Stimulated activated CD4-positive, alpha-beta T cell treated with anti-CD3 and anti-CD28 coated beads, Interleukin-2, amount 100 ng/mL, for 48 hours (primary cell): ENCODE data around the gene MRPS34.

Experiments used
- DNase-seq, 2 donors: peaks; one replicate each; pipeline ENCODE4 v3.0.0-alpha.2; 2020

Gene MRPS34

GRCh38 chr16:1768767-1769401 is 4.0 kb downstream of the MRPS34 start:
- DNase-seq, result no peak

DNA sequence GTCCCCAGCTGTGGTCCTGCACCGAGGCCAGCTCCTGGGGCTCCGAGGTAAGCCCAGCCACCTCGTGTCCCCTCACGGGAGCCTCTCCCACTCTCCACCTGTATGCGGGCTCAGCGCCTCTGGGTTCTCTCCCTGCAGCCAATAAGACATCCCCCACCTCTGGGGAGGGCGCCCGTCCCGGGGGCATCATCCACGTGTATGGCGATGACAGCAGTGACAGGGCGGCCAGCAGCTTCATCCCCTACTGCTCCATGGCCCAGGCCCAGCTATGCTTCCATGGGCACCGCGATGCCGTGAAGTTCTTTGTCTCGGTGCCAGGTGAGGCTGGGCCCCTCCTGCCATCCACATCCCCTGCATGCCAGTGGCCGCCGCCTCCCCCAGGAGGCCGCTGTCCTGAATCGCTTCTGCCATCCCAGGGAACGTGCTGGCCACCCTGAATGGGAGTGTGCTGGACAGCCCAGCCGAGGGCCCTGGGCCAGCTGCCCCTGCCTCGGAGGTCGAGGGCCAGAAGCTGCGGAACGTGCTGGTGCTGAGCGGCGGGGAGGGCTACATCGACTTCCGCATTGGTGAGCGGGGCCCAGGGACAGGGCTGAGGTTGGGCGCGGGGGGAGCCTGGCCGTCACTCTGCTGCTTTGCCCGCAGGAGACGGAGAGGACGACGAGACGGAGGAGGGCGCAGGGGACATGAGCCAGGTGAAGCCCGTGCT is 4.7 kb downstream of the MRPS34 start:
- DNase-seq, result no peak

DNA sequence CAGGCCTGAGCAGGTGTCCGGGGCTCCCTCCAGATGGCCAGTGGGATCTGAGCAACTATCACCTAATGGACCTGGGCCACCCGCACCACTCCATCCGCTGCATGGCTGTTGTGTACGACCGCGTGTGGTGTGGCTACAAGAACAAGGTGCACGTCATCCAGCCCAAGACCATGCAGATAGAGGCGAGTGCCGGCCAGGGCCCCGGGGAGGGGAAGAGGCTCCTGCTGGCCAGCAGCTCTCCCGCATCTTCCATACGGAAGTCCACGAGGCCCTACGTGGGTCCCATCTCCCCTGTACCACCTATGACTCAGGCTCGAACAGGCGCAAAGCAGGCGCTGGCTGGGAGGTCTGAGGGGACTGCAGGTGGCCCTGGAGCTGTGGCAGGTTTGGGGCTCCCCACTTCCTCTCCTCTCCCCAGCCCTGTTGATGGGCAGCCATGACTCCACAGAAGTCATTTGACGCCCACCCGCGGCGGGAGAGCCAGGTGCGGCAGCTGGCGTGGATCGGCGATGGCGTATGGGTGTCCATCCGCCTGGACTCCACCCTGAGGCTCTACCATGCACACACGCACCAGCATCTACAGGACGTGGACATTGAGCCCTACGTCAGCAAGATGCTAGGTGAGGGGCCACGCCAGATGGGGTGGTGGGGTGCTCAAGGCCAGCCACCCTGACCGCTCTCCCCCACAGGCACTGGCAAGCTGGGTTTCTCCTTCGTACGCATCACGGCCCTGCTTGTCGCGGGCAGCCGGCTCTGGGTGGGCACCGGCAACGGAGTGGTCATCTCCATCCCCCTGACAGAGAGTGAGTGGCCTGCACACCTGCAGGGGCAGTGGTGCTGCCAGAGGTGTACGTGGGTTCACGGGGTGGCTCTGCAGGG is 5.6 kb downstream of the MRPS34 start:
- DNase-seq, result no peak

GRCh38 chr16:1766701-1767100 is 6.2 kb downstream of the MRPS34 start:
- no peak for DNase-seq

DNA sequence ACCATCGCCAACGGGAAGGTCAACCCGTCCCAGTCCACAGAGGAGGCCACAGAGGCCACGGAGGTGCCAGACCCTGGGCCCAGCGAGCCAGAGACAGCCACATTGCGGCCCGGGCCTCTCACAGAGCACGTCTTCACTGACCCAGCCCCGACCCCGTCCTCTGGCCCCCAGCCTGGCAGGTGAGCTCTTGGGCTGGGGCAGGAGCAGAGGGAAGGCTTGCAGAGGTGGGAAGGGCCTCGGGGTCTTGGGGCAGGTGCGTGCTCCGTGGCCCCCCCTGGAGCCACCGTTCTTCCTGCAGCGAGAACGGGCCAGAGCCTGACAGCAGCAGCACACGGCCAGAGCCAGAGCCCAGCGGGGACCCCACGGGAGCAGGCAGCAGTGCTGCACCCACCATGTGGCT is 6.7 kb downstream of the MRPS34 start:
- no peak for DNase-seq

DNA sequence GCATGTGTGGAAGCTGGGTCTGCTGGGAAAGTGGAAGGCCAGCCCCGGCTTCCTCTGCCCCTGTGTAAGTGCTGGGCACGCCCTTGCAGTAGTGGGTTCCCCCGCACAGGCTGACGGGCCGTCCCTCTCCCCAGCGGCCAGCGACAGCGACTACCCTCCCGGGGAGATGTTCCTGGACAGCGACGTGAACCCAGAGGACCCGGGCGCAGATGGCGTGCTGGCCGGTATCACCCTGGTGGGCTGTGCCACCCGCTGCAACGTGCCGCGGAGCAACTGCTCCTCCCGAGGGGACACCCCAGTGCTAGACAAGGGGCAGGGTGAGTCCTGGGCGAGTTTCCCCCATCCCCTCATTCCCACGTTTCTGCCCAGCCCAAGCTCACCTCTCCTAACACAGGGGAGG is 7.1 kb downstream of the MRPS34 start:
- DNase-seq, result no peak

GRCh38 chr16:1764971-1765370 is 8.0 kb downstream of the MRPS34 start:
- DNase-seq, result no peak

- DNase-seq, result no peak
Observed at GRCh38 chr16:1763521-1764511, 9.1 kb downstream of the MRPS34 start.

- DNase-seq, result no peak
Observed at GRCh38 chr16:1762879-1763520, 9.9 kb downstream of the MRPS34 start.

DNA sequence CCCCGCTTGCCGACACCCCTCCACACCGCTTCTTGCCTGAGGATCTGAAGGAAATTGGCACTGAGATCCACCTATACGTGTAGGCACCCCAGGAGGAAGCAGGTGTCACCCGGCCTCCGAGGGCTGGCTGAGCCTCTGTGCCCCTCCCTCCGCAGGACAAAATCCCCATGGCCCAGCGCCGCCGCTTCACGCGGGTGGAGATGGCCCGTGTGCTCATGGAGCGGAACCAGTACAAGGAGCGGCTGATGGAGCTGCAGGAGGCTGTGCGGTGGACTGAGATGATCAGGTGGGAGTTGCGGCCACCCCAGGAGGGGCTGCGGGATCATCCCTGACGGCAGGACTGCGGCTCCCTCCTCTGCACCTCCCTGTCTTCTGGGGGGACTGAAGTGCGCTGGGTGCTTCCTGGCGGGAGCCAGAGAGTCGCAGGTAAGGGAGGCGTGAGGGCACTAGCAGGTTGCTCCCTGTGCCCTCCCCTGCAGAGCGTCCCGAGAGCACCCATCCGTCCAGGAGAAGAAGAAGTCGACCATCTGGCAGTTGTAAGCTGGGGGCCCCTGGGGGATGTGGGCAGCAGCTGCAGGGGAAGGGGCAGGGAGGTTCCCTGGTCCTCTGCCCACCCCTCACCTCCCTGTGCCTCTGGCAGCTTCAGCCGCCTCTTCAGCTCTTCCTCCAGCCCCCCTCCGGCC is 10.6 kb downstream of the MRPS34 start:
- no peak for DNase-seq

DNA sequence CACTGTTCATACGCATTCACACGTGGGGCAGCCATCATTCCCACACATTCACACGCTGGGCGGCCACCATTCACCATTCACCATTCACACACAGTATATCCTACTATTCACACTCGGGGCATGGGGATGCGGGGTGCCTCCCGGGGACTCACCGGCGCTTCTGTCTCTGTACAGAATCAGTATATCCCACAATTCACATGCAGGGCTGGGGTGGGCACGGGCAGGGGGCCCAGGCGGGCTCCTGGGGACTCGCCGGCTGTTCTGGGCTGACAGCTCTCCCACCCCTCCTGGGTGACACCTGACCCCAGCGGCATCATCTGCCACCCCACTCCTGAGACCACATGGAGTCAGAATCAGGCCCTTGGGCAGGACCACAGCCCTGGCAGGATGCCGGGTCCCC is 11.2 kb downstream of the MRPS34 start:
- DNase-seq, result no peak

DNA sequence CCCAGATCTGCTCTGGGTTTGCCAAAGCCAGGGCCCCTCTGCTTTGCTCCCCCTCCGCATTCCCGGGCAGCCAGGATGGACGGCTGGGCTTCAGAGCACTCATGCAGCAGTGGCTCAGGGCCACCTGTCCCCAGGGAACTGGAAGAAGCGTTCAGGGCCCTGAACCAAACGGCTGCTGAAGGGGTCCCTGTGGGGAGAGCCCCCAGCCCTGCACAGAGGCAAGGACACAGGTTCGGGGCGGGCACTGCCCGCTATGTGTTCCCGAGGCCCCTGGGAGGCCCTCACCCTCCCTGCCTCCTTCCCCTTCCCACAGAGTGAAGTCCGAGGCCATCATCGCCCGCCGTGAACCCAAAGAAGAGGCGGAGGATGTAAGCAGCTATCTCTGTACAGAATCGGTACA is 12.0 kb downstream of the MRPS34 start:
- no peak for DNase-seq

DNA sequence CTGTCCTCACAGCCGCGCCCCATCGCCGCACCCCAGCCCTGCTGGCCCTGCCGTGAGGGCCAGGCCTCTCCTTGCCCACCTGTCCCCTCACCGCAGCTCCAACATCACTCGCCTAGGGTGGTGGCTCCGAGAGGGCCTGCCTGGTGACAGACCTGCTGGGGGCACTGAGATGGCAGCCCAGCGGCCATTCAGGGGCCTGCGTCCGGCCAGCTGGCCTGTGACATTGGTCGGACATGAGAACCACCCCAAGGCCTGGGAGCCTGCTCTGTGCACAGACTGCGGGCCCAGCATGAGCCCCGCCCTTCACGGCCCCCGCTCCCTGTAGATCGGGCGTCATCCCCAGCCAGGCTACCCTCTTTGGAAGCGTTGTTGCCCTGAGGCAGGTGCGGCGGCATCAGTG is 13.4 kb downstream of the MRPS34 start:
- DNase-seq, result no peak

DNA sequence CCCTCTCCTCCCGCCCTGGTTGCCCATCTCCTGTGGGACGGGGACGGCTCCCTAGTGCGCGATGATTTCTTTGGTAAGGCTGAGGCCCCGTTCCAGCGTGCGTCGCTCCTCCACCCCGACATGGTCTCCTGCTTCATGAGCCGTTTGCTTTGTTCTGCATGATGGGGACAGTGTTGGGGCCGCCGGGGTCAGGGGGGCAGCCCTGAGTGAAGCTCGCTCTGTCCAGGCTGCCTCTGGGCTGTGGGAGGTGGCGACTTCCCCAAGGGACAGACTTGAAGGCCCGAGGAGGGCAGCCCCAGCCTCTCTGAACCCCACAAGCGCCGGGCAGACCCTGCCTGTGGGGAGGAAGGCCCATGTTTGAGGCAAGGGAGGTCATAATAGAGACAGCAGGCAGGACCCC is 14.0 kb downstream of the MRPS34 start:
- no peak for DNase-seq

DNA sequence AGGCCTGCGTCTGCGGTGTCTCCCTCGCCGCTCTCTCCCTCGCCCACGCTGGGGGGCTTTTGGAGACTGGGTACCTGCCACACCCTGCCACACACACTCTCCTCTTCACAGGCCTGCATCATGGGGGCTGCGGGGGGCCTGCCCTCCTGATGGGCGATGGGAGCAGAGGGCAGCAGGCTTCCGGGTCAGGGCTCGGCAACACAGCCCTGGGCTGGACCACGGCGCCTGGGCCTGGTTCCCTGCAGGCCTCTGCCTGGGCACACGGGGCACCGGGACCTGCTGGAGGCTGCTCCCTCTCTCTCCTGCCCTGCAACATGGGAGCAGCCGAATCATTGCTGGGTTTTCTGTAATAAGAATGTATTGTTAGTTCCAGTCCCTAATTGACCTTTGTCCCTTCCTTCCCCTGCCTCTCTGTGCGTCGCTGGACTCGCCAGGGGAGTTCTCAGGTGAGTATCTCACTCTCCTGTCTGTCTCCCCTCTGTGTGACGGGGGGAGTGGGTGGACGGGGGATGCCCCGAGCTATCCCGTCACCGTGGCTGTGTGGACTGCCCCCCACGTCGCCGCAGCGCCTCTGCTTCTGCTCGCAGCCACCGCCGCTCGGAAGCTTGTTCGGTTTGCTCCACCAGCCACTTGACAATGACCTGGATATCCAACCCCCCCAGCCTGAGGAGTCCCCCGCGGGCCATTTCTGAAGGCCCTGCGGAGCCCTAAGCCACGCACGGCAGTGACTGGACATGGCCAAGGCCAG is 15.0 kb downstream of the MRPS34 start:
- no peak for DNase-seq

DNA sequence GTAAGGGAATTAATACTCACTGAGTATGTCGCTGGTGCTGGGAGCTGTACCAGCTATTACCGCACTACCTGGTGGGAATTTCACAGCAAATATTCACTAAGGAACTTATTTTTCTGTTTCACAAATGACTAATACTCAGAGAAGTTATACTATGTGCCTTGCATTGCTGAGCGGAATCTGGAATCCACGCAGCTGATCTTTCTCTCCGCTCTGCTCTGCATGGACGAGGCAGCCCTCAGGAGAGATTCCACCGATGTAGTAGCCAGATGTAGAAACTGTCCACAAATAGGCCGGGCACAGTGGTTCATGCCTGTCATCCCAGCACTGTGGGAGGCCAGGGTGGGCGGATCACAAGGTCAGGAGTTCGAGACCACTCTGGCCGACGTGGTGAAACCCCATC is 18.7 kb downstream of the MRPS34 start:
- no peak for DNase-seq

GRCh38 chr16:1752853-1753252 is 20.1 kb downstream of the MRPS34 start:
- no peak for DNase-seq

GRCh38 chr16:1751946-1752345 is 21.0 kb downstream of the MRPS34 start:
- no peak for DNase-seq

GRCh38 chr16:1749152-1750117 is 23.5 kb downstream of the MRPS34 start:
- no peak for DNase-seq

GRCh38 chr16:1747934-1748333 is 25.0 kb downstream of the MRPS34 start:
- DNase-seq, result no peak
